Measurements from ENCODE around the gene MACROD1. TPM values are rescaled to one million over a fixed set of nuclear protein-coding genes. Genes with fewer than 3 reads are reported as not detected.

Gene MACROD1
- total and polyA plus RNA-seq, 2 donors (not counting 1 experiment from before 2014, with no cell fraction given): 2.7 to 8.6 TPM

- Histone ChIP-seq H3K9ac (ENCODE audit: low read length) (no peak overlapping the region), H4K20me1 (ENCODE audit: control insufficient read depth, insufficient read depth, low read length, poor library complexity, severe bottlenecking) (no peaks in the 10 kb centered on the region), H3K9me3 (ENCODE audit: control extremely low read depth in 1 of 3, control insufficient read depth in 2 of 3, insufficient read depth in 1 of 3, low read length in 2 of 3) (no peaks in the 10 kb centered on the region), H3K4me2 (replicated peaks; ENCODE audit: low read depth, low read length, poor library complexity, severe bottlenecking) (no peak overlapping the region), H3K79me2 (ENCODE audit: control insufficient read depth, insufficient read depth, low read length) (no peaks in the 10 kb centered on the region), H2AFZ (ENCODE audit: insufficient read depth, low read depth, low read length, poor library complexity, severe bottlenecking) (no peak overlapping the region), H3K27ac (ENCODE audit: low read length in 2 of 2) (no peak overlapping the region), H3K4me3 (ENCODE audit: control extremely low read depth in 1 of 5, extremely low read depth in 1 of 5, insufficient read depth in 1 of 5, low read depth in 2 of 5, low read length in 4 of 5) (no peak overlapping the region), H3K27me3 (replicated peaks in 1 of 4; ENCODE audit: control extremely low read depth in 1 of 4, control insufficient read depth in 3 of 4, insufficient read depth in 4 of 4, low read length in 3 of 4) (peaks cover 0 to 2% (median 0%) of the 10 kb centered on the region in 4 experiments), H3K36me3 (replicated peaks in 1 of 2; ENCODE audit: control extremely low read depth in 1 of 2, control insufficient read depth in 1 of 2, extremely low read depth in 1 of 2, insufficient read depth in 2 of 2, low read length in 1 of 2) (no peaks in the 10 kb centered on the region), H3K4me1 (ENCODE audit: control insufficient read depth in 2 of 2, insufficient read depth in 2 of 2, low read length in 2 of 2) (no peaks in the 10 kb centered on the region)
- Mint-ChIP-seq H3K27me3 (peaks cover 4% of the 10 kb centered on the region), H3K9me3 (ENCODE audit: insufficient read depth) (no peaks in the 10 kb centered on the region), H3K4me3 (no peak overlapping the region), H3K4me1 (no peaks in the 10 kb centered on the region), H3K27ac (no peak overlapping the region)
- WGBS (ENCODE audit: insufficient coverage): 48% methylated on average over 21 of the region's 28 CpGs
- ChIA-PET CTCF (no interaction called here), POLR2A (no interaction called here)
- TF ChIP-seq CTCF (IDR thresholded peaks at IDR 0.05): no peak
- no peak for TF ChIP-seq EZH2 (IDR thresholded peaks at IDR 0.05; ENCODE audit: borderline replicate concordance, insufficient read depth, low read depth, low read length, poor library complexity, severe bottlenecking)
- ATAC-seq (ENCODE audit: low read depth): no peak
- intact Hi-C loops (cut with micrococcal nuclease): no loop called here
- no peak for DNase-seq
These were observed 75.8 kb downstream of the MACROD1 start for GRCh38 chr11:64089915-64090805.

GRCh38 chr11:64089493-64089892 lies 76.4 kb downstream of the MACROD1 start:
- H3K4me3 ChIP-seq (ENCODE audit: control extremely low read depth in 1 of 5, extremely low read depth in 1 of 5, insufficient read depth in 1 of 5, low read depth in 2 of 5, low read length in 4 of 5): no peak overlapping the region
- no peak overlapping the region for H3K27ac ChIP-seq (ENCODE audit: low read length in 2 of 2)
- no peak for DNase-seq
- H3K27me3 ChIP-seq (replicated peaks in 1 of 4; ENCODE audit: control extremely low read depth in 1 of 4, control insufficient read depth in 3 of 4, insufficient read depth in 4 of 4, low read length in 3 of 4): peaks cover 0 to 2% (median 0%) of the 10 kb centered on the region in 4 experiments
- no peaks in the 10 kb centered on the region for H3K4me1 Mint-ChIP-seq
- H3K9me3 ChIP-seq (ENCODE audit: control extremely low read depth in 1 of 3, control insufficient read depth in 2 of 3, insufficient read depth in 1 of 3, low read length in 2 of 3): no peaks in the 10 kb centered on the region
- H2AFZ ChIP-seq (ENCODE audit: insufficient read depth, low read depth, low read length, poor library complexity, severe bottlenecking): no peak overlapping the region
- H3K27me3 Mint-ChIP-seq: peaks cover 4% of the 10 kb centered on the region
- H4K20me1 ChIP-seq (ENCODE audit: control insufficient read depth, insufficient read depth, low read length, poor library complexity, severe bottlenecking): no peaks in the 10 kb centered on the region
- no peak for TF ChIP-seq EZH2 (IDR thresholded peaks at IDR 0.05; ENCODE audit: borderline replicate concordance, insufficient read depth, low read depth, low read length, poor library complexity, severe bottlenecking)
- no peak for TF ChIP-seq CTCF (IDR thresholded peaks at IDR 0.05)
- H3K27ac Mint-ChIP-seq: no peak overlapping the region
- H3K9ac ChIP-seq (ENCODE audit: low read length): no peak overlapping the region
- no peaks in the 10 kb centered on the region for H3K9me3 Mint-ChIP-seq (ENCODE audit: insufficient read depth)
- no peak overlapping the region for H3K4me3 Mint-ChIP-seq
- WGBS (ENCODE audit: insufficient coverage): 88% methylated on average over 5 of the region's 7 CpGs
- CTCF ChIA-PET: no interaction called here
- POLR2A ChIA-PET: no interaction called here
- intact Hi-C loops (cut with micrococcal nuclease): no loop called here
- H3K36me3 ChIP-seq (replicated peaks in 1 of 2; ENCODE audit: control extremely low read depth in 1 of 2, control insufficient read depth in 1 of 2, extremely low read depth in 1 of 2, insufficient read depth in 2 of 2, low read length in 1 of 2): no peaks in the 10 kb centered on the region
- ATAC-seq (ENCODE audit: low read depth): no peak
- H3K4me2 ChIP-seq (replicated peaks; ENCODE audit: low read depth, low read length, poor library complexity, severe bottlenecking): no peak overlapping the region
- H3K79me2 ChIP-seq (ENCODE audit: control insufficient read depth, insufficient read depth, low read length): no peaks in the 10 kb centered on the region
- H3K4me1 ChIP-seq (ENCODE audit: control insufficient read depth in 2 of 2, insufficient read depth in 2 of 2, low read length in 2 of 2): no peaks in the 10 kb centered on the region

Measured in B cell (primary cell).